GM23338 (cell line): ENCODE results near the gene PSMD14. TPM values are rescaled to one million over a fixed set of nuclear protein-coding genes. Genes with fewer than 3 reads are reported as not detected.

Experiments
- ATAC-seq: fragments of 200-7000 bp; cut with Tn5 transposase; 3 replicates; pipeline ENCODE4 v1.9.1; 2020
- DNase-seq: peaks from one replicate; pipeline ENCODE4 v3.0.0-alpha.2; 2015; ENCODE audit warnings: low spot score
- H2AFZ ChIP-seq: fragments of 200-600 bp; sonication (generic); 2 replicates; pipeline ENCODE4 v1.8.0; 2016; ENCODE audit warnings: antibody characterized with exemption, mild to moderate bottlenecking, moderate library complexity
- H3F3A ChIP-seq: fragments of 200-600 bp; sonication (generic); replicated peaks from 2 replicates; pipeline ENCODE4 v1.8.0; 2017; ENCODE audit warnings: antibody characterized with exemption, mixed run types, low read depth
- H3K27ac ChIP-seq: fragments of 200-600 bp; sonication (generic); 2 replicates; pipeline ENCODE4 v1.6.1; 2016; ENCODE audit warnings: low read depth
- H3K27me3 ChIP-seq: fragments of 200-600 bp; sonication (generic); 2 replicates; pipeline ENCODE4 v1.8.0; 2016; ENCODE audit warnings: mild to moderate bottlenecking, mixed run types, moderate library complexity; ENCODE audit not compliant: insufficient read depth
- H3K36me3 ChIP-seq: fragments of 200-600 bp; sonication (generic); 2 replicates; pipeline ENCODE4 v1.8.0; 2016; ENCODE audit warnings: mild to moderate bottlenecking; ENCODE audit not compliant: insufficient read depth
- H3K4me1 ChIP-seq: fragments of 200-600 bp; sonication (generic); 2 replicates; pipeline ENCODE4 v1.8.0; 2016; ENCODE audit warnings: mild to moderate bottlenecking, moderate library complexity; ENCODE audit not compliant: insufficient read depth
- H3K4me2 ChIP-seq: fragments of 200-600 bp; sonication (generic); 2 replicates; pipeline ENCODE4 v1.7.1; 2017; ENCODE audit warnings: mixed run types
- H3K4me3 ChIP-seq: fragments of 200-600 bp; sonication (generic); 2 replicates; pipeline ENCODE4 v1.6.1; 2016; ENCODE audit warnings: mixed run types
- H3K79me2 ChIP-seq: fragments of 200-600 bp; sonication (generic); replicated peaks from 2 replicates; pipeline ENCODE4 v1.8.0; 2017; ENCODE audit warnings: mild to moderate bottlenecking; ENCODE audit not compliant: insufficient read depth
- H3K9me2 ChIP-seq: fragments of 200-600 bp; sonication (generic); 2 replicates; pipeline ENCODE4 v1.8.0; 2017; ENCODE audit not compliant: insufficient read depth
- H4K20me1 ChIP-seq: fragments of 200-600 bp; sonication (generic); replicated peaks from 2 replicates; pipeline ENCODE4 v1.8.0; 2017; ENCODE audit warnings: mild to moderate bottlenecking; ENCODE audit not compliant: insufficient read depth
- H3K27ac Mint-ChIP-seq: 2 replicates; pipeline ENCODE4 v1.8.0; 2020; ENCODE audit warnings: inconsistent platforms, mild to moderate bottlenecking, moderate library complexity, mixed read lengths
- H3K27me3 Mint-ChIP-seq: 3 replicates; pipeline ENCODE4 v1.8.0; 2022; ENCODE audit warnings: low read depth, mild to moderate bottlenecking, moderate library complexity, mixed read lengths, inconsistent platforms; ENCODE audit not compliant: insufficient read depth, poor library complexity
- H3K36me3 Mint-ChIP-seq: 3 replicates; pipeline ENCODE4 v1.8.0; 2021; ENCODE audit warnings: low read depth, mild to moderate bottlenecking, inconsistent platforms, moderate library complexity, mixed read lengths
- H3K4me1 Mint-ChIP-seq: 3 replicates; pipeline ENCODE4 v1.8.0; 2020; ENCODE audit warnings: mild to moderate bottlenecking, inconsistent platforms, mixed read lengths
- H3K4me3 Mint-ChIP-seq: 3 replicates; pipeline ENCODE4 v1.8.0; 2021; ENCODE audit warnings: moderate library complexity, mild to moderate bottlenecking, inconsistent platforms, mixed read lengths
- H3K9me3 Mint-ChIP-seq: 3 replicates; pipeline ENCODE4 v1.8.0; 2020; ENCODE audit warnings: moderate library complexity, mild to moderate bottlenecking, inconsistent platforms, mixed read lengths
- CREB1 ChIP-seq: fragments of 250-450 bp; sonication (Bioruptor Pico); IDR thresholded peaks from 2 replicates; pipeline ENCODE4 v1.5.0; 2020; ENCODE audit warnings: low read depth, mild to moderate bottlenecking, moderate library complexity
- EZH2 ChIP-seq: fragments of 200-600 bp; sonication (generic); IDR thresholded peaks from one replicate; pipeline ENCODE4 v1.8.0; 2017; ENCODE audit warnings: antibody characterized with exemption, mild to moderate bottlenecking, low read depth; ENCODE audit not compliant: unreplicated experiment
- NANOG ChIP-seq: IDR thresholded peaks from 2 replicates; pipeline ENCODE4 v1.6.1; 2016; ENCODE audit warnings: antibody characterized with exemption, borderline replicate concordance
- STAT1 ChIP-seq: IDR thresholded peaks from one replicate; pipeline ENCODE4 v1.6.1; 2016; ENCODE audit warnings: antibody characterized with exemption; ENCODE audit not compliant: unreplicated experiment
- polyA plus RNA-seq: library from polyadenylated mRNA; unstranded; fragments of >200 nt; fragmentation: Nextera tagmentation; extraction: Ambion mirVana; gene quantifications from 2 replicates; pipeline ENCODE4 v1.2.1, GENCODE V29; 2016
- total RNA-seq: library from RNA; depleted of rRNA; stranded (reverse); fragments of >200 nt; shearing (Covaris generic); gene quantifications from 2 replicates; pipeline ENCODE4 v1.2.3, GENCODE V29; 2014
- TF ChIP-seq, protein P1 (sequence below), 2 experiments: fragments of 200-600 bp in 1 of 2; sonication (generic) in 1 of 2; conservative IDR thresholded peaks; 2 replicates each; pipeline versions ENCODE4 v1.5.1 to v1.6.1; 2016 to 2017; ENCODE audit warnings: antibody characterized with exemption in 2 of 2, low read depth in 2 of 2, mild to moderate bottlenecking in 2 of 2, moderate library complexity in 1 of 2
- TF ChIP-seq, protein P2 (sequence below): fragments of 250-450 bp; sonication (Bioruptor Pico); IDR thresholded peaks from 2 replicates; pipeline ENCODE4 v1.5.0; 2020; ENCODE audit warnings: mild to moderate bottlenecking, moderate library complexity
- TF ChIP-seq, protein P3 (sequence below): IDR thresholded peaks from one replicate; pipeline ENCODE4 v1.6.1; 2018; ENCODE audit warnings: antibody characterized with exemption; ENCODE audit not compliant: unreplicated experiment
- TF ChIP-seq, protein P4 (sequence below): IDR thresholded peaks from 2 replicates; pipeline ENCODE4 v1.6.1; 2016; ENCODE audit warnings: antibody characterized with exemption

The PSMD14 gene
- total and polyA plus RNA-seq, 2 experiments from 2014 or later: 92.2 to 123 TPM

DNA sequence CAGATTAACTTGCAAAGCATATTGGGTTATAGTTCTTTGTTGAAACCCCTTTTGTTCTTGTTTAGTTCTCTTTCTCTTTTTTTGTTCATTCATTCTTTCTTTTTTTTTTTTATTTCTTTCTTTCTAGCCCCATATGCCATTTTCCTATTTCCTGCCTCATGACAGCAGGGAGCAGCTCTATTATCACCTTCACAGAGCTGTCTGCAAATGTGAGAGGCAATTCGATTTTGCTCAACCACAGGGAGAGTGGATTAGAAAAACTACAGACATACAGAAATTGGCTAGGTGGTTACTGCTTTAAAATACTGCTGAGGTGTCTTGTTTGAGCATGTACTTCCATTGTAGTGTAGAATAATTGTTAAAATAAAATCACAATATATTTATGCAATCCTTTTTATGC is 63.6 kb downstream of the PSMD14 start:
- H3K27me3 ChIP-seq: no peaks in the 10 kb centered on the region
- no peaks in the 10 kb centered on the region for H3K9me2 ChIP-seq
- no peaks in the 10 kb centered on the region for H4K20me1 ChIP-seq
- Mint-ChIP-seq H3K9me3 (no peaks in the 10 kb centered on the region), H3K27ac (no peak overlapping the region; the same call in 1 of the 2 replicates), H3K4me3 (peak overlapping the region; percentile 48; the same call in 2 of the 3 replicates), H3K27me3 (no peaks in the 10 kb centered on the region), H3K36me3 (peaks cover 9% of the 10 kb centered on the region; the same call in 2 of the 3 replicates), H3K4me1 (peaks cover 68% of the 10 kb centered on the region)
- TF ChIP-seq STAT1: no peak
- TF ChIP-seq, protein P1, sequence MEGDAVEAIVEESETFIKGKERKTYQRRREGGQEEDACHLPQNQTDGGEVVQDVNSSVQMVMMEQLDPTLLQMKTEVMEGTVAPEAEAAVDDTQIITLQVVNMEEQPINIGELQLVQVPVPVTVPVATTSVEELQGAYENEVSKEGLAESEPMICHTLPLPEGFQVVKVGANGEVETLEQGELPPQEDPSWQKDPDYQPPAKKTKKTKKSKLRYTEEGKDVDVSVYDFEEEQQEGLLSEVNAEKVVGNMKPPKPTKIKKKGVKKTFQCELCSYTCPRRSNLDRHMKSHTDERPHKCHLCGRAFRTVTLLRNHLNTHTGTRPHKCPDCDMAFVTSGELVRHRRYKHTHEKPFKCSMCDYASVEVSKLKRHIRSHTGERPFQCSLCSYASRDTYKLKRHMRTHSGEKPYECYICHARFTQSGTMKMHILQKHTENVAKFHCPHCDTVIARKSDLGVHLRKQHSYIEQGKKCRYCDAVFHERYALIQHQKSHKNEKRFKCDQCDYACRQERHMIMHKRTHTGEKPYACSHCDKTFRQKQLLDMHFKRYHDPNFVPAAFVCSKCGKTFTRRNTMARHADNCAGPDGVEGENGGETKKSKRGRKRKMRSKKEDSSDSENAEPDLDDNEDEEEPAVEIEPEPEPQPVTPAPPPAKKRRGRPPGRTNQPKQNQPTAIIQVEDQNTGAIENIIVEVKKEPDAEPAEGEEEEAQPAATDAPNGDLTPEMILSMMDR (conservative IDR thresholded peaks at IDR 0.05; ENCODE audit: low read depth in 2 of 2): no peak
- no peak for TF ChIP-seq NANOG
- no peak overlapping the region for H3K27ac ChIP-seq
- H3K79me2 ChIP-seq: peaks cover 4% of the 10 kb centered on the region; the same call in 1 of the 2 replicates
- H3K4me2 ChIP-seq: peak overlapping the region; percentile 25; the same call in 1 of the 2 replicates
- no peak overlapping the region for H2AFZ ChIP-seq
- no peaks in the 10 kb centered on the region for H3K36me3 ChIP-seq
- no peak for DNase-seq
- peak; percentile 35; the same call in 1 of the 3 replicates for ATAC-seq
- peaks cover 76% of the 10 kb centered on the region for H3K4me1 ChIP-seq
- no peak overlapping the region for H3K4me3 ChIP-seq
- no peaks in the 10 kb centered on the region for H3F3A ChIP-seq

DNA sequence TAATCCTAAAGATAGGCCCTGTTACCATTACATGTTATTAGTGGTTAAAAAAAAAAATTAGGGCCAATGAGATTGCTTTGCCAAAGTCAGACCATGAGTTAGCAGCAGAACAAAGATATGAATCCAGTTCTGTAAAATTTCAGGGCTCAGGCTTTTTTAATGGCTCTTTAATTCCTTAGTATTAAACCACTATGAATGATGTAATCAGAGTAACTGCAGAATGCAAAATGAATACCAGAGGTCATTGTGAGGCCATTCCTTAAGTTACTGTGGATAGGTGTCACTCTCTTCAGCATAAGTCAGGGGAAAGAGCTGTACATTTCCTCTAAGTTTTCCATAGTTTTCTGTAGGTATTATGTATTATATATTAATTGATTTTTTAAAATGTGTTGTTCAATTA is 65.7 kb downstream of the PSMD14 start:
- Histone ChIP-seq H3K36me3 (no peaks in the 10 kb centered on the region), H3F3A (no peaks in the 10 kb centered on the region), H3K27ac (no peak overlapping the region), H2AFZ (no peak overlapping the region), H3K4me1 (peaks cover 56% of the 10 kb centered on the region), H3K27me3 (no peaks in the 10 kb centered on the region), H3K4me2 (no peak overlapping the region), H3K4me3 (no peak overlapping the region), H4K20me1 (no peaks in the 10 kb centered on the region; the same call in 1 of the 2 replicates), H3K9me2 (no peaks in the 10 kb centered on the region), H3K79me2 (0 out of 2 replicates have a peak, but pooled peaks cover 7% of the 10 kb centered on the region)
- H3K27ac Mint-ChIP-seq: no peak overlapping the region
- TF ChIP-seq, protein P2, sequence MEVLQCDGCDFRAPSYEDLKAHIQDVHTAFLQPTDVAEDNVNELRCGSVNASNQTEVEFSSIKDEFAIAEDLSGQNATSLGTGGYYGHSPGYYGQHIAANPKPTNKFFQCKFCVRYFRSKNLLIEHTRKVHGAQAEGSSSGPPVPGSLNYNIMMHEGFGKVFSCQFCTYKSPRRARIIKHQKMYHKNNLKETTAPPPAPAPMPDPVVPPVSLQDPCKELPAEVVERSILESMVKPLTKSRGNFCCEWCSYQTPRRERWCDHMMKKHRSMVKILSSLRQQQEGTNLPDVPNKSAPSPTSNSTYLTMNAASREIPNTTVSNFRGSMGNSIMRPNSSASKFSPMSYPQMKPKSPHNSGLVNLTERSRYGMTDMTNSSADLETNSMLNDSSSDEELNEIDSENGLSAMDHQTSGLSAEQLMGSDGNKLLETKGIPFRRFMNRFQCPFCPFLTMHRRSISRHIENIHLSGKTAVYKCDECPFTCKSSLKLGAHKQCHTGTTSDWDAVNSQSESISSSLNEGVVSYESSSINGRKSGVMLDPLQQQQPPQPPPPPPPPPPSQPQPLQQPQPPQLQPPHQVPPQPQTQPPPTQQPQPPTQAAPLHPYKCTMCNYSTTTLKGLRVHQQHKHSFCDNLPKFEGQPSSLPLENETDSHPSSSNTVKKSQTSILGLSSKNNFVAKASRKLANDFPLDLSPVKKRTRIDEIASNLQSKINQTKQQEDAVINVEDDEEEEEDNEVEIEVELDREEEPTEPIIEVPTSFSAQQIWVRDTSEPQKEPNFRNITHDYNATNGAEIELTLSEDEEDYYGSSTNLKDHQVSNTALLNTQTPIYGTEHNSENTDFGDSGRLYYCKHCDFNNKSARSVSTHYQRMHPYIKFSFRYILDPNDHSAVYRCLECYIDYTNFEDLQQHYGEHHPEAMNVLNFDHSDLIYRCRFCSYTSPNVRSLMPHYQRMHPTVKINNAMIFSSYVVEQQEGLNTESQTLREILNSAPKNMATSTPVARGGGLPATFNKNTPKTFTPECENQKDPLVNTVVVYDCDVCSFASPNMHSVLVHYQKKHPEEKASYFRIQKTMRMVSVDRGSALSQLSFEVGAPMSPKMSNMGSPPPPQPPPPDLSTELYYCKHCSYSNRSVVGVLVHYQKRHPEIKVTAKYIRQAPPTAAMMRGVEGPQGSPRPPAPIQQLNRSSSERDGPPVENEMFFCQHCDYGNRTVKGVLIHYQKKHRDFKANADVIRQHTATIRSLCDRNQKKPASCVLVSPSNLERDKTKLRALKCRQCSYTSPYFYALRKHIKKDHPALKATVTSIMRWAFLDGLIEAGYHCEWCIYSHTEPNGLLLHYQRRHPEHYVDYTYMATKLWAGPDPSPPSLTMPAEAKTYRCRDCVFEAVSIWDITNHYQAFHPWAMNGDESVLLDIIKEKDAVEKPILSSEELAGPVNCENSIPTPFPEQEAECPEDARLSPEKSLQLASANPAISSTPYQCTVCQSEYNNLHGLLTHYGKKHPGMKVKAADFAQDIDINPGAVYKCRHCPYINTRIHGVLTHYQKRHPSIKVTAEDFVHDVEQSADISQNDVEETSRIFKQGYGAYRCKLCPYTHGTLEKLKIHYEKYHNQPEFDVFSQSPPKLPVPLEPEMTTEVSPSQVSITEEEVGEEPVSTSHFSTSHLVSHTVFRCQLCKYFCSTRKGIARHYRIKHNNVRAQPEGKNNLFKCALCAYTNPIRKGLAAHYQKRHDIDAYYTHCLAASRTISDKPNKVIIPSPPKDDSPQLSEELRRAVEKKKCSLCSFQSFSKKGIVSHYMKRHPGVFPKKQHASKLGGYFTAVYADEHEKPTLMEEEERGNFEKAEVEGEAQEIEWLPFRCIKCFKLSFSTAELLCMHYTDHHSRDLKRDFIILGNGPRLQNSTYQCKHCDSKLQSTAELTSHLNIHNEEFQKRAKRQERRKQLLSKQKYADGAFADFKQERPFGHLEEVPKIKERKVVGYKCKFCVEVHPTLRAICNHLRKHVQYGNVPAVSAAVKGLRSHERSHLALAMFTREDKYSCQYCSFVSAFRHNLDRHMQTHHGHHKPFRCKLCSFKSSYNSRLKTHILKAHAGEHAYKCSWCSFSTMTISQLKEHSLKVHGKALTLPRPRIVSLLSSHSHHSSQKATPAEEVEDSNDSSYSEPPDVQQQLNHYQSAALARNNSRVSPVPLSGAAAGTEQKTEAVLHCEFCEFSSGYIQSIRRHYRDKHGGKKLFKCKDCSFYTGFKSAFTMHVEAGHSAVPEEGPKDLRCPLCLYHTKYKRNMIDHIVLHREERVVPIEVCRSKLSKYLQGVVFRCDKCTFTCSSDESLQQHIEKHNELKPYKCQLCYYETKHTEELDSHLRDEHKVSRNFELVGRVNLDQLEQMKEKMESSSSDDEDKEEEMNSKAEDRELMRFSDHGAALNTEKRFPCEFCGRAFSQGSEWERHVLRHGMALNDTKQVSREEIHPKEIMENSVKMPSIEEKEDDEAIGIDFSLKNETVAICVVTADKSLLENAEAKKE (CRISPR knock-in tag): no peak
- TF ChIP-seq, protein P3, sequence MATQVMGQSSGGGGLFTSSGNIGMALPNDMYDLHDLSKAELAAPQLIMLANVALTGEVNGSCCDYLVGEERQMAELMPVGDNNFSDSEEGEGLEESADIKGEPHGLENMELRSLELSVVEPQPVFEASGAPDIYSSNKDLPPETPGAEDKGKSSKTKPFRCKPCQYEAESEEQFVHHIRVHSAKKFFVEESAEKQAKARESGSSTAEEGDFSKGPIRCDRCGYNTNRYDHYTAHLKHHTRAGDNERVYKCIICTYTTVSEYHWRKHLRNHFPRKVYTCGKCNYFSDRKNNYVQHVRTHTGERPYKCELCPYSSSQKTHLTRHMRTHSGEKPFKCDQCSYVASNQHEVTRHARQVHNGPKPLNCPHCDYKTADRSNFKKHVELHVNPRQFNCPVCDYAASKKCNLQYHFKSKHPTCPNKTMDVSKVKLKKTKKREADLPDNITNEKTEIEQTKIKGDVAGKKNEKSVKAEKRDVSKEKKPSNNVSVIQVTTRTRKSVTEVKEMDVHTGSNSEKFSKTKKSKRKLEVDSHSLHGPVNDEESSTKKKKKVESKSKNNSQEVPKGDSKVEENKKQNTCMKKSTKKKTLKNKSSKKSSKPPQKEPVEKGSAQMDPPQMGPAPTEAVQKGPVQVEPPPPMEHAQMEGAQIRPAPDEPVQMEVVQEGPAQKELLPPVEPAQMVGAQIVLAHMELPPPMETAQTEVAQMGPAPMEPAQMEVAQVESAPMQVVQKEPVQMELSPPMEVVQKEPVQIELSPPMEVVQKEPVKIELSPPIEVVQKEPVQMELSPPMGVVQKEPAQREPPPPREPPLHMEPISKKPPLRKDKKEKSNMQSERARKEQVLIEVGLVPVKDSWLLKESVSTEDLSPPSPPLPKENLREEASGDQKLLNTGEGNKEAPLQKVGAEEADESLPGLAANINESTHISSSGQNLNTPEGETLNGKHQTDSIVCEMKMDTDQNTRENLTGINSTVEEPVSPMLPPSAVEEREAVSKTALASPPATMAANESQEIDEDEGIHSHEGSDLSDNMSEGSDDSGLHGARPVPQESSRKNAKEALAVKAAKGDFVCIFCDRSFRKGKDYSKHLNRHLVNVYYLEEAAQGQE: no peak
- TF ChIP-seq CREB1 (no peak), EZH2 (no peak)
- TF ChIP-seq, protein P4, sequence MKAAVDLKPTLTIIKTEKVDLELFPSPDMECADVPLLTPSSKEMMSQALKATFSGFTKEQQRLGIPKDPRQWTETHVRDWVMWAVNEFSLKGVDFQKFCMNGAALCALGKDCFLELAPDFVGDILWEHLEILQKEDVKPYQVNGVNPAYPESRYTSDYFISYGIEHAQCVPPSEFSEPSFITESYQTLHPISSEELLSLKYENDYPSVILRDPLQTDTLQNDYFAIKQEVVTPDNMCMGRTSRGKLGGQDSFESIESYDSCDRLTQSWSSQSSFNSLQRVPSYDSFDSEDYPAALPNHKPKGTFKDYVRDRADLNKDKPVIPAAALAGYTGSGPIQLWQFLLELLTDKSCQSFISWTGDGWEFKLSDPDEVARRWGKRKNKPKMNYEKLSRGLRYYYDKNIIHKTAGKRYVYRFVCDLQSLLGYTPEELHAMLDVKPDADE: no peak
- DNase-seq (no peak), ATAC-seq (no peak)
- H3K27me3 Mint-ChIP-seq: no peaks in the 10 kb centered on the region
- peaks cover 53% of the 10 kb centered on the region for H3K4me1 Mint-ChIP-seq
- no peaks in the 10 kb centered on the region for H3K9me3 Mint-ChIP-seq
- H3K36me3 Mint-ChIP-seq: peaks cover 5% of the 10 kb centered on the region; the same call in 2 of the 3 replicates
- no peak overlapping the region for H3K4me3 Mint-ChIP-seq
